ENCODE measurements around the gene CHAD. TPM values are rescaled to one million over a fixed set of nuclear protein-coding genes. Genes with fewer than 3 reads are reported as not detected.

CHAD gene
- total RNA-seq, 2 experiments from 2014 or later: not detected

GRCh38 chr17:50482516-50482915 lies 13.8 kb upstream of the CHAD start:
- BruUV-seq (replicated peaks): no TSS peak
- H2AFZ ChIP-seq (ENCODE audit: low read length): peak overlapping the region; percentile 56
- peaks cover 16% of the 10 kb centered on the region for H3K4me1 ChIP-seq (ENCODE audit: insufficient read depth, low read length, poor library complexity, severe bottlenecking)
- no peak overlapping the region for H3K27ac ChIP-seq (ENCODE audit: low read depth, low read length, poor library complexity, severe bottlenecking)
- peaks cover 3% of the 10 kb centered on the region; the same call in 1 of the 2 replicates for H3K79me2 ChIP-seq (ENCODE audit: insufficient read depth, low read depth, low read length)
- TF ChIP-seq CTCF (conservative IDR thresholded peaks at IDR 0.05; ENCODE audit: low read length) (peak; percentile 96), EZH2phosphoT487 (IDR thresholded peaks at IDR 0.05; ENCODE audit: borderline replicate concordance, low read depth, low read length) (no peak)
- H4K20me1 ChIP-seq (ENCODE audit: insufficient read depth, low read length): no peaks in the 10 kb centered on the region
- no peak overlapping the region for H3K4me2 ChIP-seq (ENCODE audit: low read length)
- ChIA-PET POLR2A (interaction anchor here (0.5 kb wide), 1 partner anchor 13 kb away, joined by 3 read pairs; no protein-coding TSS in a partner anchor), CTCF (ENCODE audit: unreplicated experiment) (interaction anchor here (0.7 kb wide), 1 partner anchor 144 kb away, joined by 3 read pairs; no protein-coding TSS in a partner anchor)
- peak; percentile 79 for DNase-seq (ENCODE audit: low spot score)
- H3K36me3 ChIP-seq (ENCODE audit: insufficient read depth, low read length): peaks cover 41% of the 10 kb centered on the region
- no peaks in the 10 kb centered on the region for H3K9me3 ChIP-seq (ENCODE audit: low read length)
- no peak overlapping the region for H3K4me3 ChIP-seq (ENCODE audit: low read depth, low read length, poor library complexity, severe bottlenecking)
- intact Hi-C loops (cut with micrococcal nuclease; ENCODE audit: unreplicated experiment): loop anchor here (2.0 to 10.0 kb wide), 3 partner anchors 14 to 222 kb away; partner anchors contain the start of gene ANKRD40
- no peaks in the 10 kb centered on the region for H3K9me2 ChIP-seq (ENCODE audit: insufficient read depth, low read length)

GRCh38 chr17:50482110-50482509 lies 13.4 kb upstream of the CHAD start:
- no peaks in the 10 kb centered on the region for H3K9me3 ChIP-seq (ENCODE audit: low read length)
- peaks cover 41% of the 10 kb centered on the region for H3K36me3 ChIP-seq (ENCODE audit: insufficient read depth, low read length)
- H4K20me1 ChIP-seq (ENCODE audit: insufficient read depth, low read length): no peaks in the 10 kb centered on the region
- H3K4me1 ChIP-seq (ENCODE audit: insufficient read depth, low read length, poor library complexity, severe bottlenecking): peaks cover 16% of the 10 kb centered on the region
- TF ChIP-seq CTCF (conservative IDR thresholded peaks at IDR 0.05; ENCODE audit: low read length) (no peak), EZH2phosphoT487 (IDR thresholded peaks at IDR 0.05; ENCODE audit: borderline replicate concordance, low read depth, low read length) (no peak)
- DNase-seq (ENCODE audit: low spot score): no peak
- BruUV-seq (replicated peaks): no TSS peak
- H2AFZ ChIP-seq (ENCODE audit: low read length): no peak overlapping the region
- ChIA-PET CTCF (ENCODE audit: unreplicated experiment) (interaction anchor here (0.7 kb wide), 1 partner anchor 144 kb away, joined by 3 read pairs; no protein-coding TSS in a partner anchor), POLR2A (interaction anchor here (0.5 kb wide), 1 partner anchor 14 kb away, joined by 3 read pairs; no protein-coding TSS in a partner anchor)
- peaks cover 3% of the 10 kb centered on the region; the same call in 1 of the 2 replicates for H3K79me2 ChIP-seq (ENCODE audit: insufficient read depth, low read depth, low read length)
- H3K4me2 ChIP-seq (ENCODE audit: low read length): no peak overlapping the region
- no peak overlapping the region for H3K4me3 ChIP-seq (ENCODE audit: low read depth, low read length, poor library complexity, severe bottlenecking)
- H3K9me2 ChIP-seq (ENCODE audit: insufficient read depth, low read length): no peaks in the 10 kb centered on the region
- intact Hi-C loops (cut with micrococcal nuclease; ENCODE audit: unreplicated experiment): loop anchor here (2.0 to 10.0 kb wide), 3 partner anchors 15 to 223 kb away; partner anchors contain the start of gene ANKRD40
- no peak overlapping the region for H3K27ac ChIP-seq (ENCODE audit: low read depth, low read length, poor library complexity, severe bottlenecking)

- H4K20me1 ChIP-seq (ENCODE audit: insufficient read depth, low read length): no peaks in the 10 kb centered on the region
- peaks cover 41% of the 10 kb centered on the region for H3K36me3 ChIP-seq (ENCODE audit: insufficient read depth, low read length)
- no peaks in the 10 kb centered on the region for H3K9me2 ChIP-seq (ENCODE audit: insufficient read depth, low read length)
- no peak overlapping the region for H2AFZ ChIP-seq (ENCODE audit: low read length)
- H3K79me2 ChIP-seq (ENCODE audit: insufficient read depth, low read depth, low read length): peaks cover 3% of the 10 kb centered on the region; the same call in 1 of the 2 replicates
- intact Hi-C loops (cut with micrococcal nuclease; ENCODE audit: unreplicated experiment): loop anchor here (2.0 to 10.0 kb wide), 3 partner anchors 15 to 223 kb away; partner anchors contain the start of gene ANKRD40
- H3K4me1 ChIP-seq (ENCODE audit: insufficient read depth, low read length, poor library complexity, severe bottlenecking): peaks cover 16% of the 10 kb centered on the region
- ChIA-PET CTCF (ENCODE audit: unreplicated experiment) (interaction anchor here (0.7 kb wide), 1 partner anchor 145 kb away, joined by 3 read pairs; no protein-coding TSS in a partner anchor), POLR2A (no interaction called here)
- H3K27ac ChIP-seq (ENCODE audit: low read depth, low read length, poor library complexity, severe bottlenecking): no peak overlapping the region
- no peak overlapping the region for H3K4me3 ChIP-seq (ENCODE audit: low read depth, low read length, poor library complexity, severe bottlenecking)
- no peak for TF ChIP-seq EZH2phosphoT487 (IDR thresholded peaks at IDR 0.05; ENCODE audit: borderline replicate concordance, low read depth, low read length)
- TF ChIP-seq CTCF (conservative IDR thresholded peaks at IDR 0.05; ENCODE audit: low read length): no peak
- no peaks in the 10 kb centered on the region for H3K9me3 ChIP-seq (ENCODE audit: low read length)
- no peak for DNase-seq (ENCODE audit: low spot score)
- BruUV-seq (replicated peaks): no TSS peak
- no peak overlapping the region for H3K4me2 ChIP-seq (ENCODE audit: low read length)
Measured at GRCh38 chr17:50481648-50482047, 13.0 kb upstream of the CHAD start.
